ENCODE measurements around the gene USH2A. TPM values are rescaled to one million over a fixed set of nuclear protein-coding genes. Genes with fewer than 3 reads are reported as not detected.
A peak's percentile ranks its signal among the peaks of the same experiment; 100 is the strongest.

Gene USH2A
- total RNA-seq, 6 experiments from 2014 or later = 0.19 to 1.8 (median 0.81) TPM

DNA sequence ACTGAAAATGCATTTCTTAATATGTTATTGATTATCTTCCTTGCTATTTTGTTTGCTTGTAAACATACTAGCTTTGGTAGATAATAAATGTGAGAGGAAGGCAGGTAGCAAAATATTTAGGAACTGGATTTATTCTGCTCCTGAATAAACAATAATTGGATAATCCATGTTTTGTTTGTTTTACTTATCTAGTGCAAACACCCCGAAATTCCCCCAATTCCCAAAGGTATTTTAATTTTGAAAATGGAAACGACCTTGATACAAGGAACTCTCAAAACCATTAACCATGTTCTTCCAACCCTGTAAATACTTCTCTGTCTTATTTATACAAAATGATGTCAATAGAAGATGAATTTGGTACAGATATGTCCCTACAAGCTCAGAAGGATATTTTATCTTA lies 3.0 kb downstream of the USH2A start:
- no peaks in the 10 kb centered on the region for H3K27me3 ChIP-seq
- H3K36me3 ChIP-seq = no peaks in the 10 kb centered on the region
- H3K9me3 ChIP-seq = no peaks in the 10 kb centered on the region
- H3K4me3 ChIP-seq = no peak overlapping the region
- H3K27ac ChIP-seq = peak overlapping the region; percentile 36 to 42 (median 37)
- ATAC-seq (peak in 3 of 4 donors; percentile 42 to 69 (median 68)), DNase-seq (no peak)
- 12% methylated on average over 2 of the region's 2 CpGs for WGBS (ENCODE audit: insufficient coverage, low coverage, low lambda C conversion rate, missing lambda C conversion rate)
- H3K4me1 ChIP-seq = peaks cover 0 to 9% (median 0%) of the 10 kb centered on the region in 4 donors
- intact Hi-C loops (cut with DNase I) = no loop called here
- no peak for TF ChIP-seq POLR2A (IDR thresholded peaks at IDR 0.05)

- Histone ChIP-seq H3K36me3 (no peaks in the 10 kb centered on the region), H3K27me3 (no peaks in the 10 kb centered on the region), H3K4me3 (no peak overlapping the region), H3K27ac (no peak overlapping the region), H3K9me3 (no peaks in the 10 kb centered on the region), H3K4me1 (peaks cover 0 to 8% (median 0%) of the 10 kb centered on the region in 4 donors)
- TF ChIP-seq, protein P1, sequence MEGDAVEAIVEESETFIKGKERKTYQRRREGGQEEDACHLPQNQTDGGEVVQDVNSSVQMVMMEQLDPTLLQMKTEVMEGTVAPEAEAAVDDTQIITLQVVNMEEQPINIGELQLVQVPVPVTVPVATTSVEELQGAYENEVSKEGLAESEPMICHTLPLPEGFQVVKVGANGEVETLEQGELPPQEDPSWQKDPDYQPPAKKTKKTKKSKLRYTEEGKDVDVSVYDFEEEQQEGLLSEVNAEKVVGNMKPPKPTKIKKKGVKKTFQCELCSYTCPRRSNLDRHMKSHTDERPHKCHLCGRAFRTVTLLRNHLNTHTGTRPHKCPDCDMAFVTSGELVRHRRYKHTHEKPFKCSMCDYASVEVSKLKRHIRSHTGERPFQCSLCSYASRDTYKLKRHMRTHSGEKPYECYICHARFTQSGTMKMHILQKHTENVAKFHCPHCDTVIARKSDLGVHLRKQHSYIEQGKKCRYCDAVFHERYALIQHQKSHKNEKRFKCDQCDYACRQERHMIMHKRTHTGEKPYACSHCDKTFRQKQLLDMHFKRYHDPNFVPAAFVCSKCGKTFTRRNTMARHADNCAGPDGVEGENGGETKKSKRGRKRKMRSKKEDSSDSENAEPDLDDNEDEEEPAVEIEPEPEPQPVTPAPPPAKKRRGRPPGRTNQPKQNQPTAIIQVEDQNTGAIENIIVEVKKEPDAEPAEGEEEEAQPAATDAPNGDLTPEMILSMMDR (IDR thresholded peaks at IDR 0.05) = no peak
- TF ChIP-seq POLR2A (IDR thresholded peaks at IDR 0.05) = no peak
- 94% methylated on average over 1 of the region's 1 CpG for WGBS (ENCODE audit: insufficient coverage, low coverage, low lambda C conversion rate, missing lambda C conversion rate)
- ATAC-seq (no peak), DNase-seq (no peak)
- intact Hi-C loops (cut with DNase I) = no loop called here
These were observed 6.8 kb downstream of the USH2A start for GRCh38 chr1:216416488-216416887.

GRCh38 chr1:216410026-216410425 lies 13.2 kb downstream of the USH2A start:
- ATAC-seq = no peak
- no peak overlapping the region for H3K27ac ChIP-seq
- DNase-seq = no peak
- TF ChIP-seq, protein P1 (IDR thresholded peaks at IDR 0.05) = no peak
- TF ChIP-seq POLR2A (IDR thresholded peaks at IDR 0.05) = no peak
- 88% methylated on average over 4 of the region's 4 CpGs for whole genome bisulfite sequencing (ENCODE audit: insufficient coverage, low coverage, low lambda C conversion rate, missing lambda C conversion rate)
- H3K27me3 ChIP-seq = no peaks in the 10 kb centered on the region
- H3K4me3 ChIP-seq = no peak overlapping the region
- no peaks in the 10 kb centered on the region for H3K36me3 ChIP-seq
- H3K4me1 ChIP-seq = no peaks in the 10 kb centered on the region
- no peaks in the 10 kb centered on the region for H3K9me3 ChIP-seq
- intact Hi-C loops (cut with DNase I) = no loop called here

DNA sequence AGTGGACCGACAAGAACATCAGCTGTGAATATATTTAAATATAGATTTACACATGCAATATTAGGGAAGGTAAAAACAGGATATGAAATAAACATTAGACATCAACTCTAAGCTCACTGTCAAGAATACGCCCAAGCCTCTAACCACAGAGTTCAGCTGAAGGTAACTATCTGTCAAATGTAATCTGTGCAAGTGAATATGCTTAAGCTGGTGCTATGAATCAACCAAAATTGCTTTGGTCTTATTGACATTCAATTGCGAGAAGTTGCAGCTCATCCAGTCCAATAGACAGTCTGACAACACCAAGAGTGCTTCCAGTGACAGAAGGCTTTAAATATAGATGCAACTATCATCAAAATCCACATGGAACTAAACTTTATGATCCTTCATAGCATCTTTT lies 32.3 kb downstream of the USH2A start:
- H3K4me3 ChIP-seq = no peak overlapping the region
- no peak for ATAC-seq
- no peaks in the 10 kb centered on the region for H3K27me3 ChIP-seq
- no peaks in the 10 kb centered on the region for H3K9me3 ChIP-seq
- H3K27ac ChIP-seq = no peak overlapping the region
- intact Hi-C loops (cut with DNase I) = no loop called here
- no peaks in the 10 kb centered on the region for H3K36me3 ChIP-seq
- WGBS (ENCODE audit: insufficient coverage, low coverage, low lambda C conversion rate, missing lambda C conversion rate) = 65% methylated on average over 3 of the region's 3 CpGs
- H3K4me1 ChIP-seq = no peaks in the 10 kb centered on the region
- no peak for TF ChIP-seq POLR2A (IDR thresholded peaks at IDR 0.05)
- TF ChIP-seq, protein P1 (IDR thresholded peaks at IDR 0.05) = no peak
- no peak for DNase-seq

- H3K27me3 ChIP-seq = no peaks in the 10 kb centered on the region
- no peaks in the 10 kb centered on the region for H3K9me3 ChIP-seq
- H3K4me3 ChIP-seq = no peak overlapping the region
- ATAC-seq = no peak
- no peak overlapping the region for H3K27ac ChIP-seq
- TF ChIP-seq POLR2A (IDR thresholded peaks at IDR 0.05) = no peak
- TF ChIP-seq, protein P1 (IDR thresholded peaks at IDR 0.05) = no peak
- H3K36me3 ChIP-seq = no peaks in the 10 kb centered on the region
- DNase-seq = no peak
- no peaks in the 10 kb centered on the region for H3K4me1 ChIP-seq
- intact Hi-C loops (cut with DNase I) = no loop called here
These were observed 33.5 kb downstream of the USH2A start for GRCh38 chr1:216389774-216390173.
